Esophagus muscularis mucosa (tissue), 4 donors: ENCODE measurements around the gene PPM1K. TPM values are rescaled to one million over a fixed set of nuclear protein-coding genes. Genes with fewer than 3 reads are reported as not detected.

Experiments used
- DNase-seq: peaks from one replicate; pipeline ENCODE4 v3.0.0-alpha.2; 2017; ENCODE audit errors: extremely low spot score
- H3K27ac ChIP-seq, 4 donors: fragments of 200-600 bp; sonication (generic); replicated peaks in 1 of 4; 1 replicate in 3 of 4; 2 replicates in 1 of 4; pipeline ENCODE4 v1.5.1; 2016 to 2019; ENCODE audit warnings: mild to moderate bottlenecking in 1 of 4
- H3K27me3 ChIP-seq, 4 donors: fragments of 200-600 bp; sonication (generic); one replicate each; pipeline versions ENCODE4 v1.5.1 to v1.6.0; 2016 to 2019
- H3K36me3 ChIP-seq, 4 donors: fragments of 200-600 bp; sonication (generic); one replicate each; pipeline ENCODE4 v1.5.1; 2016 to 2019
- H3K4me1 ChIP-seq, 4 donors: fragments of 200-600 bp; sonication (generic); one replicate each; pipeline ENCODE4 v1.5.1; 2016 to 2019
- H3K4me3 ChIP-seq, 4 donors: fragments of 200-600 bp; sonication (generic); 1 replicate in 2 of 4; 2 replicates in 2 of 4; pipeline ENCODE4 v1.5.1; 2016 to 2019; ENCODE audit warnings: mild to moderate bottlenecking in 4 of 4, moderate library complexity in 1 of 4
- H3K9me3 ChIP-seq, 4 donors: fragments of 200-600 bp; sonication (generic); 1 replicate in 3 of 4; 2 replicates in 1 of 4; pipeline ENCODE4 v1.5.1; 2016 to 2019
- CTCF ChIP-seq, 3 experiments: fragments of 200-600 bp in 2 of 3; fragments of 450-650 bp in 1 of 3; sonication (generic) in 2 of 3; IDR thresholded peaks; one replicate each; pipeline ENCODE4 v1.5.1; 2017 to 2019; ENCODE audit warnings: antibody characterized with exemption in 3 of 3, mild to moderate bottlenecking in 2 of 3, moderate library complexity in 1 of 3
- EP300 ChIP-seq: sonication (generic); formaldehyde crosslinking; IDR thresholded peaks from one replicate; pipeline ENCODE4 v1.6.1; 2017; ENCODE audit warnings: antibody characterized with exemption
- POLR2A ChIP-seq: fragments of 450-650 bp; IDR thresholded peaks from one replicate; pipeline ENCODE4 v1.6.1; 2017; ENCODE audit warnings: antibody characterized with exemption, moderate library complexity, mild to moderate bottlenecking, low read depth
- POLR2AphosphoS5 ChIP-seq, 2 donors: sonication (generic); formaldehyde crosslinking; IDR thresholded peaks; one replicate each; pipeline ENCODE4 v1.6.1; 2017; ENCODE audit warnings: antibody characterized with exemption in 2 of 2
- WGBS: methylation state at CpG from one replicate; pipeline ENCODE4 v1.1.5; 2018; 5-methylcytosine and 5-hydroxymethylcytosine counted together
- intact Hi-C: fragments of 100-400 bp; cut with DNase I; formaldehyde crosslinking; loops from one replicate; pipeline ENCODE4 v1.15.1; 2023
- small RNA-seq, 3 donors: library from RNA; depleted of rRNA; stranded (forward); fragments of <200 nt; gene quantifications; one replicate each; pipeline ENCODE3, GENCODE V24; 2016
- total RNA-seq, 4 donors: library from RNA; depleted of rRNA; stranded (reverse); fragments of >200 nt; gene quantifications; one replicate each; pipeline versions ENCODE4 v1.1.0 to v1.2.1, GENCODE V29; 2016

PPM1K gene
- total RNA-seq, 4 donors from 2014 or later, result 35.7 to 54.2 (median 38.3) TPM

- H3K27me3 ChIP-seq, result no peaks in the 10 kb centered on the region
- H3K36me3 ChIP-seq, result no peaks in the 10 kb centered on the region
- no peak overlapping the region for H3K4me3 ChIP-seq
- H3K9me3 ChIP-seq, result no peaks in the 10 kb centered on the region
- no peak overlapping the region for H3K27ac ChIP-seq
- H3K4me1 ChIP-seq, result peaks cover 0 to 4% (median 0%) of the 10 kb centered on the region in 4 donors
- WGBS, result 66% methylated on average over 18 of the region's 18 CpGs
- peak; percentile 85 for DNase-seq
- intact Hi-C loops, result loop anchor here (2.0 to 10.0 kb wide), 5 partner anchors 179 to 667 kb away; no protein-coding TSS in a partner anchor
- TF ChIP-seq CTCF (IDR thresholded peaks at IDR 0.05), result peak; percentile 61 to 79 (median 67)
- no peak for TF ChIP-seq POLR2AphosphoS5 (IDR thresholded peaks at IDR 0.05)
Measured at GRCh38 chr4:88211473-88212252, 72.7 kb downstream of the PPM1K start.

- Histone ChIP-seq H3K27me3 (no peaks in the 10 kb centered on the region), H3K9me3 (no peaks in the 10 kb centered on the region), H3K4me3 (no peak overlapping the region), H3K4me1 (peaks cover 0 to 4% (median 0%) of the 10 kb centered on the region in 4 donors), H3K27ac (no peak overlapping the region), H3K36me3 (no peaks in the 10 kb centered on the region)
- peak; percentile 81 for DNase-seq
- TF ChIP-seq POLR2A (no peak), CTCF (IDR thresholded peaks at IDR 0.05) (no peak), EP300 (no peak), POLR2AphosphoS5 (IDR thresholded peaks at IDR 0.05) (no peak)
- WGBS, result 63% methylated on average over 4 of the region's 4 CpGs
- intact Hi-C loops, result no loop called here
Measured at GRCh38 chr4:88208156-88208555, 76.2 kb downstream of the PPM1K start.

Small RNA genes within 50 kb of the gene (small RNA-seq; reads per million reads assigned to genes)
- gene RF00019, result 0 reads per million in 3 donors
- gene RNU6-1298P, result 0 reads per million in 3 donors

Other genes with a start within 250 kb of the PPM1K start
- gene ABCG2, start 125.9 kb downstream of the PPM1K start, total RNA-seq, result 1 to 10 TPM in 3 of 4 donors, under 1 TPM in 1; 0.83 to 5.2 (median 2.7) TPM
- gene HERC6, start 94.3 kb upstream of the PPM1K start, total RNA-seq, result 1 to 10 TPM; 3.8 to 5.2 (median 4.9) TPM
- gene HERC5, start 172.6 kb upstream of the PPM1K start, total RNA-seq, result 1 to 10 TPM; 2.9 to 4.5 (median 3.9) TPM
- 10 to 100 TPM; 65.2 to 95.9 (median 80.3) TPM for gene PYURF, start 239.2 kb upstream of the PPM1K start, total RNA-seq